Effector memory CD8-positive, alpha-beta T cell (primary cell): ENCODE measurements around the gene WTAP.
A peak's percentile ranks its signal among the peaks of the same experiment; 100 is the strongest.
"Not testable (repeated sequence)": the region's sequence is repeated elsewhere in the genome, so short reads cannot be mapped to it uniquely, and the experiment has no call there.

Experiments used
- ATAC-seq: fragments of 150-1000 bp; cut with Tn5 transposase; replicated peaks from 2 replicates; pipeline ENCODE4 v1.10.0; 2021; ENCODE audit warnings: mild to moderate bottlenecking, moderate library complexity
- DNase-seq, 3 experiments: peaks; one replicate each; pipeline ENCODE4 v3.0.0; 2021
- H3K27ac Mint-ChIP-seq, 2 donors: one replicate each; pipeline ENCODE4 v1.8.0; 2022; ENCODE audit warnings: mild to moderate bottlenecking in 2 of 2, mixed read lengths in 2 of 2, moderate library complexity in 2 of 2
- H3K27me3 Mint-ChIP-seq, 2 donors: one replicate each; pipeline ENCODE4 v1.8.0; 2022; ENCODE audit warnings: mixed read lengths in 2 of 2
- H3K36me3 Mint-ChIP-seq: one replicate; pipeline ENCODE4 v1.8.0; 2022; ENCODE audit warnings: mild to moderate bottlenecking, moderate library complexity, mixed read lengths; ENCODE audit not compliant: insufficient read depth
- H3K4me1 Mint-ChIP-seq, 2 donors: one replicate each; pipeline ENCODE4 v1.8.0; 2022; ENCODE audit warnings: low read depth in 2 of 2, mixed read lengths in 2 of 2
- H3K4me3 Mint-ChIP-seq, 2 donors: one replicate each; pipeline ENCODE4 v1.8.0; 2022; ENCODE audit warnings: mild to moderate bottlenecking in 2 of 2, mixed read lengths in 2 of 2, moderate library complexity in 2 of 2
- H3K9me3 Mint-ChIP-seq, 2 donors: one replicate each; pipeline ENCODE4 v1.8.0; 2022; ENCODE audit warnings: mixed read lengths in 2 of 2

WTAP gene

DNA sequence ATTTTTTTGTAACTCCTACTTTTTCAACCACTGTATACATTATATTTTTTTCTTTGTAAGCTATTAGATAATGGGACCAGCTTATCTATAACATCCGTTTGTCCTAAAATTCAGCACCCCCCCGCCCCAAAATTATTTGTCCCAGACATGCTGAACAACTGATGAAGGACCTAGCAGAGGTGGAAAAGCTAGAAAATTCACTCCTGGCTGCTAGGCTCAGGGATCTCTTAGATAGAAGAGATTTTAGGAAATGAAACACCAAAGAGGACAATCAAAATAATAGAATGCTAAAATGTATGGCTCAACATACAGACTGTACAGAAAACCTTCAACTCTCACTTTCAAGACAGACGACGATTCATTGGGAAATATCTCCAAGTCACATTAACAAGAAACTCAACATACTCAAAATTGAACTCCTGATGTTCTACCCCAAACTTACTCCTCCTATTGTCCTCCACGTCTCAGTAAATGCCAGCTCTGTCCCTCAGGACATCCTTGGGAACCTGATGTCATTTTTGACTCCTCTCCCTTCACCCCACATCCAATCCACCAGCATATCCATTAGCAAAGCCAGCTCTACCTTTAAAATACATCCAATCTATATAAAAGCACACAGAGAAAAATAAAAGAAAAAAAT, 38.9 kb upstream of the WTAP start:
- H3K27ac Mint-ChIP-seq: peak overlapping the region in 1 of 2 donors; percentile 7
- ATAC-seq (no peak), DNase-seq (no peak)
- no peaks in the 10 kb centered on the region for H3K27me3 Mint-ChIP-seq
- no peaks in the 10 kb centered on the region for H3K9me3 Mint-ChIP-seq
- H3K36me3 Mint-ChIP-seq: peaks cover 71% of the 10 kb centered on the region
- H3K4me3 Mint-ChIP-seq: no peak overlapping the region
- H3K4me1 Mint-ChIP-seq: peaks cover 21 to 34% of the 10 kb centered on the region in 2 donors

DNA sequence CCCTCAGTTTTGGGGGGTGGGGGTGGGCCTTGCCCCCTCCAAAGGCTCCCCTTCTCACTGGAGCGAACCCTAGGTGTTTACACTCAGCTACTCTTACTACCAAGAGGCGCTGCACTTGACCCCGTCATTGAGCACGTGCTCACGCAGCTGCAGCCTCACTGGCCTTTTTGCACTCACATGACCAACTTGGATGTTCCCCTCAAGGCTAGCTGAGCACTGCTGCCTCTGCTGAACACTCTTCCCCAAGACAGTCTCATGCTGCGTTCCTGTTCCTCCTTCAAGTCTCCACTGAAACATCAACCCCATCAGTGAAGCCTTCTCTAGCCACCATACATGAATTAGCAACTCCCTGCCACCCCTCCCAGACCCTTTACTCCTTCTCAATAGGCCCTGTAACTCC, 38.3 kb upstream of the WTAP start:
- DNase-seq: no peak
- Mint-ChIP-seq H3K27me3 (no peaks in the 10 kb centered on the region), H3K4me1 (peaks cover 25 to 37% of the 10 kb centered on the region in 2 donors), H3K36me3 (peaks cover 67% of the 10 kb centered on the region), H3K27ac (no peak overlapping the region), H3K9me3 (no peaks in the 10 kb centered on the region), H3K4me3 (no peak overlapping the region)
- ATAC-seq: no peak

DNA sequence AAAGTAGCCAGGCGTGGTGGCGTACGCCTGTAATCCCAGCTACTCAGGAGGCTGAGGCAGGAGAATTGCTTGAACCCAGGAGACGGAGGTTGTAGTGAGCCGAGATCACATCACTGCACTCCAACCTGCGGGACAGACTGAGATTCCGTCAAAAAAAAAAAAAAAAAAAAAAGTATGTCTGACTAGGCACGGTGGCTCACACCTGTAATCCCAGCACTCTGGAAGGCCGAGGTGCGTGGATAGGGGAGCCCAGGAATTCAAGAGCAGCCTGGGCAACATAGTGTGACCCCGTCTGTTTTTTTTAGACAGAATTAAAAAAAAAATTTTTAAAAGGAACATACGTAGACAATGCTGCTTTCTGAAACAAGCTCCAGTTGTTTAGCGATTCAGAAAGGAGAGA, 37.2 kb upstream of the WTAP start:
- ATAC-seq, H3K27ac Mint-ChIP-seq, H3K9me3 Mint-ChIP-seq, H3K27me3 Mint-ChIP-seq, H3K4me3 Mint-ChIP-seq, DNase-seq: not testable (repeated sequence)
- Mint-ChIP-seq H3K36me3 (peaks cover 59% of the 10 kb centered on the region), H3K4me1 (peaks cover 30 to 46% of the 10 kb centered on the region in 2 donors)

DNA sequence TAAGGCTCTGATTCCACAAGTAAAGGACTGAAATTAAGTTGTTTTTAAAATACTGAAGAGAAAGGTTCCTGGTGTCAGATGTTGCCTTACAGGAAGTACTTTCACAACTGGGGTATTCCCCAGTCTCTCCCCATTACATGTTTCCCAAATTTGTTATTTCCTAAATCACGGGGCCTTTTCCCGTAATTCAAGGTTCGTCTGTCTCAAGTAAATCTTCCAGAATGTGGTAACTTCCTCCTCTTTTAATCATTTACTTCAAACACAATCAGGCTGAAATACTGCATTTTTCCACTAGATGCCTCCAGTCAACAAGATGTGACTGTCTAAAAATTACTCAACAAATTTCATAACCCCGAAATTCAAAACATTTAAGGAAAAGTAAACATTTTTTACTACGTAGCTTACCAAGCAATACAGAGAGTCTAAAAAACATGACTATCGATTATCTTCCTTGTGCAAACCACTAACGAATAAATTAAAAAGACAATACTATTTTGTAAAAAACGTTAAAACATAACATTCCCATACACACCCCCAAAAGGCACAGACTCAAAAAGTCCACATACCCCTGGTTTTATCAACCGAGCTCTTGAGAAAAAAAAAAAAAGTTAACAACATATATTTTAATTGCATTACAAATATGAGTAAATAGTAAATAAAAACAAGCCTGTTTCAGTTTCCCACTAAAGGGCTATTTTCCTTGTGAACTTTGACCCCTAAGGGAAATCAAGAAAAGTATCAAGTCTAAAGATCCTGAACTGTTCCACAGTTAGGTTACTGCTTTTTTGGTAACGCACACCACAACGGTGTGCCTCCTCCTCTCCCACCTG, 36.0 kb upstream of the WTAP start:
- H3K4me3 Mint-ChIP-seq: peak overlapping the region; percentile 83 to 88
- H3K27ac Mint-ChIP-seq: peak overlapping the region; percentile 89 to 90
- no peaks in the 10 kb centered on the region for H3K27me3 Mint-ChIP-seq
- H3K36me3 Mint-ChIP-seq: peaks cover 50% of the 10 kb centered on the region
- ATAC-seq (no peak), DNase-seq (peak; percentile 25 to 50 (median 32))
- no peaks in the 10 kb centered on the region for H3K9me3 Mint-ChIP-seq
- H3K4me1 Mint-ChIP-seq: peaks cover 28 to 46% of the 10 kb centered on the region in 2 donors

DNA sequence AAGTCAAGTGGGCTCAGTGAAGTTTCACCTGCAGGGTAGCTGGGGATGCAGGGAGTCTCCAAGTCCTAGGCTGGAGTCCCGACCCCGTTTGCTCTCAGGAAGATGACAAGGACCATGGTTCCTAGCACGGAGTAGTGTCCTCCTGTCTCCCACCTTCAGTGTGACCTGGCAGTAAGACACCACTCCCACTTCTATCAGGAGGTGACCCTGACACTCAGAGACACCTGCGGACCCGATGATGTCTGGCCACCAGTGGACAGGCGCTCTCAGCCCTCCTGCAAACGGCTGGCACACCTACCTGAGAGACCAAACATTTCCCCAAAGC, 35.4 kb upstream of the WTAP start:
- Mint-ChIP-seq H3K36me3 (peaks cover 44% of the 10 kb centered on the region), H3K27ac (peak overlapping the region; percentile 89 to 90), H3K4me3 (peak overlapping the region; percentile 83 to 88), H3K27me3 (no peaks in the 10 kb centered on the region), H3K9me3 (no peaks in the 10 kb centered on the region), H3K4me1 (peaks cover 28 to 42% of the 10 kb centered on the region in 2 donors)
- no peak for DNase-seq
- no peak for ATAC-seq

DNA sequence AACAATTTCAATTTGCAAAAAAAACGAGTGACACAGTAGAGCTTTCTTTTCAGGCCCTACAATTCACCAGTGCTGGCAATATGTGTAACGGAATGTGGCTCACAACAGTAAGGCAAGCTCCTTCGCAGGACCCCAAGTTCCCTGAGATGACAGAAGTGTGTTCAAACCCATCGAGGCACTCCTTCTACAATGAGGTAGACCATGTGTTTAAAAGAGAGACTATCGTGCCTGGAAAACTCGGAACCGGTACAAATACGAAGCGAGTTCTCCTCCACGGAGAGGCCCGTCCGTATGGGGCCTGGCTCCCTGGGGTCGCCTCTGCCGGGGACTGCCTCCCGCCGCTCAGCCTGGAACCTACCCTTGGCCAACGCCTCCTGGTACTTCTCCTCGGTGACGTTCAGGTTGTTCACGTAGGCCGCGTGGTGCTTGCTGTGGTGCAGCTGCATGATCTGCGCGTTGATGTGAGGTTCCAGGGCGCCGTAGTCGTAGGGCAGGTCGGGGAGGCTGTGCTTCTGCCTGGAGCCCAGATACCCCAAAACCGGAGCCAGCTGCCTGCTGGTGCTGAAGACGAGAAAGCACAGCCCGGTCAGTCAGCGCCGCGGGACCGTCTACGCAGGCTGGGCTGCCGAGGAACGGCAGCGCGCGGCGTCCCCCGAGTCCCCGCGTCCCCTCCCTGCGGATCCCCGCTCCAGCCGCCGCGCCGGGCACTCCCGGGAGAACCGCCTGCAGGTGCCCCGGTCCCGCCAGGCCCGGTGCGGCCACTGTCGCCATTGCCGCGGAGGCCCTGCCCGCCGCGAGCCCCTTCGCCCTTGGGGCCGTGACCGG, 34.8 kb upstream of the WTAP start:
- H3K27ac Mint-ChIP-seq: peak overlapping the region; percentile 89 to 90
- DNase-seq (peak; percentile 33 to 48 (median 39)), ATAC-seq (peak; percentile 38)
- peaks cover 38% of the 10 kb centered on the region for H3K36me3 Mint-ChIP-seq
- H3K9me3 Mint-ChIP-seq: no peaks in the 10 kb centered on the region
- H3K4me3 Mint-ChIP-seq: peak overlapping the region; percentile 83 to 88
- H3K27me3 Mint-ChIP-seq: no peaks in the 10 kb centered on the region
- peaks cover 28 to 40% of the 10 kb centered on the region in 2 donors for H3K4me1 Mint-ChIP-seq

DNA sequence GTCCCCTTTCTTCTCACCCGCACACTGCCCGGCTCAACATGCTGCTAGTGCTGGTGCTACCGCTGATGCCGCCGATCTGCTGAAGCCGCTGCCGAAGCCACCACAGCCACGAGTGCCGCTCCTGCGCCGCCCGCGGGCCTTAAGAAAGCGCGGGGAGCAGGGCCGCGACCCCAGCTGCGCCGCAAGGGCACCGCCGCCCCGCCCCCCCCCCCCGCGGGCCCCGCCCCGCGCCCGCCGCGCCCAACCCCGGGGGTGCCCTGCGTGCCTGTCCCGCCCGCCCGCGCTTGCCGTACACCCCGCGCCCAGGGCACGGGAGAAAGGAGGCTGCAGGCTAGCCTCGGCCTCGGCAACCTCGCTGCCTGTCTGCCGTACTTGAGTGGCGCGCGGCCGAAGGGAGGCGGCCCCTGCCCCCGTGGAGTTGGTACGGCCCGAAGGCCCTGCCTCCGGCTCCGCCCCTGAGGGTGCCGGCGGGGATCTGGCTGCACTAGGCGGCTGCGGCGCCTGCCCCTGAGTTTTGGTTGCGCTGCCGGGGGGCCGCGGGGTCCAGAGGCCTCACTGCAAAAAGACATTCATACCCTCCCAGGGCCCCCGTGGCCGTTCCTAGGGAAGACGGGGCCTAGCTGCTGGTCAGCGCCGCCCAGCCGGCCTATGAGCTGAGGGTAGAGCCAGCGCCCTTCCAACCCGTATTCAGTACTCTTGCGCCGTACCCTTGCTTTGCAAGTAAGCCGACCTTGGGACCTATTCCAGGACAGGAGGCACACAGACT, 34.0 kb upstream of the WTAP start, which contains the start of gene SOD2:
TSS of gene SOD2 (minus strand) at position 114 of the 766 bp plus-strand sequence. CDS start at position 40, 74 bp downstream.
- Mint-ChIP-seq H3K4me3 (peak within 1 kb of the TSS; percentile 83 to 88), H3K27ac (peak within 1 kb of the TSS; percentile 89 to 90), H3K4me1 (peaks cover 28 to 40% of the 10 kb centered on the region in 2 donors), H3K9me3 (no peaks in the 10 kb centered on the region), H3K27me3 (no peaks in the 10 kb centered on the region), H3K36me3 (peaks cover 33% of the 10 kb centered on the region)
- ATAC-seq: peak; percentile 73
- DNase-seq: peak; percentile 76 to 85 (median 79)

DNA sequence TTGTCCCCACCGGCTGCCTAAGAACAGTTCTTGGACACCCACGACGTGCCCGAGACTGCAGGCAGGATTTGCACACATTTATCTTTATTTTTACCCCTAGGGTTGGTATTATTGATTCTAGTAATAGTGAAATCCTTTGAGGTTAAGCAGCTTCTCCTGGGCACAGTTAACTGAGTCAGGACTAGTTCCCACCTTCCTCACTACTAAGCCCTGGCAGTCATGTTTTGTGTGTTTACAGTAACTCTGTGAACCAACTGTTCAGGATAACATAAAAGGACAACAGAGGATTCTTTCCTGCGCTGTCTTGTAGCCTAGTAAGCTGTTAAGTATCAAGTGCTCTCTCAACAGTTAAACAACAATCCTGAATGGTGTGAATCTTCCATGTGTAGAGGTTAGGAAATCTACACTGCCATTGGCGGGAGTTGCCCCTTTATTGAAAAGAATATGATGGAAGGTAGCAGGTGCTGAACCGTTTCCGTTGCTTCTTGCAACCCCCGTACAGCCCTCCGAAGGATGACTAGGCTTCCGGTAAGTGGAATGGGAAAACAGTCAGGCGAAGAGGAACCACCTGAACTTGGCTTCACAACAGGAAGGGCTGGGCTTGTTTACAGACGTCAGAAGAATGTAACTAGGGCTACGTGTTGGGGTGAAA, 33.3 kb upstream of the WTAP start:
- Mint-ChIP-seq H3K9me3 (no peaks in the 10 kb centered on the region), H3K27ac (peak overlapping the region; percentile 82 to 90), H3K4me3 (peak overlapping the region; percentile 83 to 88), H3K36me3 (peaks cover 30% of the 10 kb centered on the region), H3K27me3 (no peaks in the 10 kb centered on the region), H3K4me1 (peaks cover 23 to 33% of the 10 kb centered on the region in 2 donors)
- ATAC-seq (peak; percentile 10), DNase-seq (peak in 2 of 3 experiments; percentile 19 to 24)

DNA sequence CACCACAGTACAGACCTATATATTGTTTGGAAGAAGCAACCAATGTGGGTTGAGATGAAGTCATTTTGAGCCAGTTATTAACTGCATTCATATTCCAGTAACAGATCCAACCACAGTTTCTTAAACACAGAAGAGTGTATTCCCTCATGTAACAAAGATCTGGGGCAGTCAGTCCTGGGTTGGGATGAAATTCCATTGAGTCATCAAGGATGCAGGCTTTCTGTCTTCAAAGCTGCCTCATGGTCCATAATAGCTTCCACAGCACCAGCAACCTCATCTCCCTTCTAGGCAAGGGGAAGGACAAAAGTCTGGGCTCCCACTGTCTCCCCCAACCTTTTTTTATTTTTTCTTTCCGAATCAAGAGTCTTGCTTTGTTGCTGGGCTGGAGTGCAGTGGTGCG, 31.3 kb upstream of the WTAP start:
- peaks cover 17% of the 10 kb centered on the region for H3K36me3 Mint-ChIP-seq
- no peak for ATAC-seq
- H3K4me3 Mint-ChIP-seq: no peak overlapping the region
- no peak for DNase-seq
- no peaks in the 10 kb centered on the region for H3K9me3 Mint-ChIP-seq
- no peaks in the 10 kb centered on the region for H3K27me3 Mint-ChIP-seq
- peak overlapping the region in 1 of 2 donors; percentile 54 for H3K27ac Mint-ChIP-seq
- peaks cover 20 to 26% of the 10 kb centered on the region in 2 donors for H3K4me1 Mint-ChIP-seq

DNA sequence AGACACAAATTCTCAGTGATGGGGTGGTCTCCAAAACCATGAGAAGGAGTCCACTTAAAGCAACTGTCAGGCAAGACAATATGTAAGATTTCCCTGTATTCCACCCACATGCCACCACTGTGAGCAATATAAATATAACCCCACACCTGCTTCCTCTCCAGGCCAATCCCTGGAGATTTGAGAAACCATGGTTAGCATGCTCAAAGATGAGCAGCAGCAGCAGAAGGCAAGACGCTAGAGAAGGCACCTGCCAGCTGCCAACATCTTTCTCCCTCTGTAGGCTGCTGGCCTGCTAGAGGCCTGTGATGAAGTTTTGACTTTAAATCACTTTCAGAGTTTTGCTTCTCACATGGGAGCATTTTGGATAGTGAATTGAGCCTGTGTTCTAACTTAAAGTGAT, 26.3 kb upstream of the WTAP start:
- H3K4me3 Mint-ChIP-seq: no peak overlapping the region
- no peak for DNase-seq
- ATAC-seq: no peak
- H3K4me1 Mint-ChIP-seq: peaks cover 0 to 3% of the 10 kb centered on the region in 2 donors
- no peak overlapping the region for H3K27ac Mint-ChIP-seq
- no peaks in the 10 kb centered on the region for H3K9me3 Mint-ChIP-seq
- H3K36me3 Mint-ChIP-seq: no peaks in the 10 kb centered on the region
- no peaks in the 10 kb centered on the region for H3K27me3 Mint-ChIP-seq

DNA sequence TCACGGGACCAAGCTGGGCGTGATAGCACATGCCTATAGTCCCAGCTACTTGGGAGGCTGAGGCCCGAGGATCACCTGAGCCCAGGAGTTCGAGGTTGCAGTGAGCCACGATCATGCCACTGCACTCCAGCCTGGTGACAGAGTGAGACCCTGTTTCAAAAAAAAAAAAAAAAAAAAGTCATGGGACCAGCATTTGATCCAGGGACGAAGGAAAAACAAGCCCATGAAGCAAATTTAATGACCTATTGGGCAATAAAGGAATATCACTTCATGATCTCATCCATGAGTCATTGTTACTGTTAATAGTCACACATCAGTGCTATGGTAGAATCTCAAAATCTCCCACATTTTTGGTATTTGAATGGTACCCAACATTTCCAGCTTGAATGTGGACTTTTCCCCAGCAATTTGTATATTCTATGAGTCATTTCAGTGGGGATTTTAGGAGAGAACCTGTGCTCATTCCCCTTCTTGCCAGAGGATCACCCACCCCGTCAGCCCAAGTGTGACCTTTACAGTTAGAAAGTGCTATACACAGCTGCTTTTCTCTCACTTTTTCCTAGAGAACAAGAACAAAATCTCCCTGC, 25.8 kb upstream of the WTAP start:
- no peak overlapping the region for H3K27ac Mint-ChIP-seq
- no peaks in the 10 kb centered on the region for H3K9me3 Mint-ChIP-seq
- no peak overlapping the region for H3K4me3 Mint-ChIP-seq
- ATAC-seq (no peak), DNase-seq (no peak)
- H3K4me1 Mint-ChIP-seq: peaks cover 0 to 3% of the 10 kb centered on the region in 2 donors
- H3K27me3 Mint-ChIP-seq: no peaks in the 10 kb centered on the region
- H3K36me3 Mint-ChIP-seq: no peaks in the 10 kb centered on the region

DNA sequence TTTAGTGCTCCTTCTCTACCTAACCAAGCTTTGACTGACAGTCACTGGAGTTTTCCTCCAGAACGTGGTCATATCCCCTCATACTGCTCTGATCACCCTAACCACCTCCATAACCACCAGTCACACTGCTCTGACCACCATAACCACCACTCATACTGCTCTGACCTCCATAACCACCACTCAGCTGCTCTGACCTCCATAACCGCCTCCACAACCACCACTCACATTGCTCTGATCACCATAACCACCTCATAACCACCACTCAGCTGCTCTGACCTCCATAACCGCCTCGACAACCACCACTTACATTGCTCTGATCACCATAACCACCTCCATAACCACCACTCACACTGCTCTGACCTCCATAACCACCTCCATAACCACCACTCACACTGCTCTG, 16.7 kb upstream of the WTAP start:
- ATAC-seq, H3K4me1 Mint-ChIP-seq, H3K9me3 Mint-ChIP-seq, H3K4me3 Mint-ChIP-seq, DNase-seq, H3K36me3 Mint-ChIP-seq, H3K27ac Mint-ChIP-seq, H3K27me3 Mint-ChIP-seq: not testable (repeated sequence)
